ENCODE data around the gene CNOT4. TPM values are rescaled to one million over a fixed set of nuclear protein-coding genes. Genes with fewer than 3 reads are reported as not detected.
"Not testable (repeated sequence)": the region's sequence is repeated elsewhere in the genome, so short reads cannot be mapped to it uniquely, and the experiment has no call there.

CNOT4 gene
- total RNA-seq, 2 donors from 2014 or later = 11.9 to 12.2 TPM

- no peak overlapping the region for H3K4me3 ChIP-seq
- ATAC-seq (no peak), DNase-seq (no peak)
- H3K4me1 ChIP-seq = no peaks in the 10 kb centered on the region
- H3K9me3 ChIP-seq = no peaks in the 10 kb centered on the region
- no peaks in the 10 kb centered on the region for H3K36me3 ChIP-seq (replicated peaks in 1 of 2; ENCODE audit: insufficient read depth in 1 of 2, low read depth in 2 of 2)
- intact Hi-C loops (cut with DNase I) = no loop called here
- no peak overlapping the region for H3K27ac ChIP-seq
- H3K27me3 ChIP-seq = no peaks in the 10 kb centered on the region
- no peak for TF ChIP-seq POLR2A (IDR thresholded peaks at IDR 0.05)
- TF ChIP-seq CTCF (IDR thresholded peaks at IDR 0.05) = no peak
These were observed 28.3 kb downstream of the CNOT4 start for GRCh38 chr7:135481598-135481979.

GRCh38 chr7:135480966-135481597 lies 28.8 kb downstream of the CNOT4 start:
- WGBS, 2 donors = 67 to 68% methylated on average over 3 of the region's 3 CpGs
- DNase-seq = no peak
- no peak for ATAC-seq
- TF ChIP-seq POLR2A (IDR thresholded peaks at IDR 0.05) (no peak), CTCF (IDR thresholded peaks at IDR 0.05) (no peak)
- Histone ChIP-seq H3K9me3 (no peaks in the 10 kb centered on the region), H3K27me3 (no peaks in the 10 kb centered on the region), H3K4me1 (no peaks in the 10 kb centered on the region), H3K4me3 (no peak overlapping the region), H3K36me3 (replicated peaks in 1 of 2; ENCODE audit: insufficient read depth in 1 of 2, low read depth in 2 of 2) (no peaks in the 10 kb centered on the region), H3K27ac (no peak overlapping the region)
- intact Hi-C loops (cut with DNase I) = no loop called here

GRCh38 chr7:135475521-135475920 lies 34.4 kb downstream of the CNOT4 start:
- ATAC-seq (no peak), DNase-seq (no peak)
- no peak for TF ChIP-seq CTCF (IDR thresholded peaks at IDR 0.05)
- no peak for TF ChIP-seq POLR2A (IDR thresholded peaks at IDR 0.05)
- H3K4me3 ChIP-seq = no peak overlapping the region
- intact Hi-C loops (cut with DNase I) = no loop called here
- no peaks in the 10 kb centered on the region for H3K36me3 ChIP-seq (replicated peaks in 1 of 2; ENCODE audit: insufficient read depth in 1 of 2, low read depth in 2 of 2)
- H3K27me3 ChIP-seq = no peaks in the 10 kb centered on the region
- no peaks in the 10 kb centered on the region for H3K4me1 ChIP-seq
- H3K9me3 ChIP-seq = no peaks in the 10 kb centered on the region
- no peak overlapping the region for H3K27ac ChIP-seq
- WGBS, 2 donors = 95 to 96% methylated on average over 4 of the region's 4 CpGs

- intact Hi-C loops (cut with DNase I); H3K27me3 ChIP-seq; H3K9me3 ChIP-seq; H3K36me3 ChIP-seq (replicated peaks in 1 of 2; ENCODE audit: insufficient read depth in 1 of 2, low read depth in 2 of 2); H3K4me3 ChIP-seq; ATAC-seq; DNase-seq; H3K27ac ChIP-seq: not testable (repeated sequence)
- H3K4me1 ChIP-seq = peaks cover 14% of the 10 kb centered on the region
- WGBS, 2 donors = 95 to 97% methylated on average over 4 of the region's 4 CpGs
These were observed 40.2 kb downstream of the CNOT4 start for GRCh38 chr7:135469705-135470104.

- H3K9me3 ChIP-seq = no peaks in the 10 kb centered on the region
- no peaks in the 10 kb centered on the region for H3K36me3 ChIP-seq (replicated peaks in 1 of 2; ENCODE audit: insufficient read depth in 1 of 2, low read depth in 2 of 2)
- H3K27me3 ChIP-seq = no peaks in the 10 kb centered on the region
- ATAC-seq (peak; percentile 56), DNase-seq (no peak)
- H3K4me3 ChIP-seq = no peak overlapping the region
- TF ChIP-seq CTCF (IDR thresholded peaks at IDR 0.05) = no peak
- no peak for TF ChIP-seq POLR2A (IDR thresholded peaks at IDR 0.05)
- H3K27ac ChIP-seq = no peak overlapping the region
- intact Hi-C loops (cut with DNase I) = no loop called here
- 58 to 60% methylated on average over 5 of the region's 5 CpGs for WGBS, 2 donors
- peaks cover 14% of the 10 kb centered on the region for H3K4me1 ChIP-seq
These were observed 42.6 kb downstream of the CNOT4 start for GRCh38 chr7:135467207-135467711.

All from body of pancreas (tissue), 4 donors.